Activated CD8-positive, alpha-beta memory T cell treated with anti-CD3 and anti-CD28 coated beads for 4 hours (primary cell): ENCODE data around the gene P2RX5.

Experiments used
- DNase-seq, 2 donors: peaks; one replicate each; pipeline ENCODE4 v3.0.0-alpha.2; 2020; ENCODE audit warnings: low read depth in 2 of 2

P2RX5 gene

GRCh38 chr17:3681565-3681964, 14.4 kb downstream of the P2RX5 start:
- DNase-seq, result no peak

DNA sequence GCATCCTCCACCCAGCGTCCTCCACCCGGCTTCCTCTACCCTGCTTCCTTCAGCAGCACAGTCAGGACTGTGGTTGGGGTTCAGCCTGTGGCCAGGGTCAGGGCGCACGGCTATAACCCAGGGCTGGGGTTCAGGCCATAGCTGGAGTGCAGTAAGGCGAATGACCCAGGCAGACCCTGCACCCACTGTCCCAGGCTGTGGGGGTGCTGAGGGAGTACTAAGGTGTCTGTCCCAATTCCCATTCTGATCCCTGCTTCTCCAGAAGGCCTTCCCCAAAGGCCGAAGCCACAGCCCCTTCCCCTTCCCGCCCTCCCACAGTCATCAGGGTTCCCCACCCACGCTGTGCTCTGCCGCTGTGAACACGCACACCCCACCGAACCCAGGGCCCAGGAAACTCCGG, 14.9 kb downstream of the P2RX5 start:
- DNase-seq, result no peak

DNA sequence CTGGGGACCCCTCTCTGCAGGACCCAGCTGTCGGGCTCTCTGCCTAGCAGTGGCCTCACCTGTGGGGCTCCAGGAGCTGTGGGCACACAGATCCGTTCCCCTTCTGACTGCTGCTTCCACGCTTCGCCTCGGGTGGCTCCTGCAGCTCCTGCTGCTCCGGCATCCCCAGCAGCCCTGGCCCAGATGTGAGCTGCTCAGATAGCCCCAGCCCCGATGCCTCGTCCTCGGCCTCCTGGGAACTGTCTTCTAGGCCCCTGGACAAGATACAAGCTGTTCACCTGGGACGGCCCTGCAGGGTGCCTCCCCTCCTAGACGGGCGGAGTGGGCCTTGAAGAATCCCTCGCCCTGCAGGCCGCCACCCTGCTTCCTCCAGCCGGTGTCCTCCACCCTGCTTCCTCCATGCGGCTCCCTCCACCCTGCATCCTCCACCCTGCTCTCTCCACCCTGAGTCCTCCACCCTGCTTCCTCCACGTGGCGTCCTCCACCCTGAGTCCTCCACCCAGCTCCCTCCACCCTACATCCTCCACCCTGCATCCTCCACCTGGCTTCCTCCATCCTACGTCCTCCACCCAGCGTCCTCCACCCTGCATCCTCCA, 16.3 kb downstream of the P2RX5 start:
- DNase-seq, result no peak

DNA sequence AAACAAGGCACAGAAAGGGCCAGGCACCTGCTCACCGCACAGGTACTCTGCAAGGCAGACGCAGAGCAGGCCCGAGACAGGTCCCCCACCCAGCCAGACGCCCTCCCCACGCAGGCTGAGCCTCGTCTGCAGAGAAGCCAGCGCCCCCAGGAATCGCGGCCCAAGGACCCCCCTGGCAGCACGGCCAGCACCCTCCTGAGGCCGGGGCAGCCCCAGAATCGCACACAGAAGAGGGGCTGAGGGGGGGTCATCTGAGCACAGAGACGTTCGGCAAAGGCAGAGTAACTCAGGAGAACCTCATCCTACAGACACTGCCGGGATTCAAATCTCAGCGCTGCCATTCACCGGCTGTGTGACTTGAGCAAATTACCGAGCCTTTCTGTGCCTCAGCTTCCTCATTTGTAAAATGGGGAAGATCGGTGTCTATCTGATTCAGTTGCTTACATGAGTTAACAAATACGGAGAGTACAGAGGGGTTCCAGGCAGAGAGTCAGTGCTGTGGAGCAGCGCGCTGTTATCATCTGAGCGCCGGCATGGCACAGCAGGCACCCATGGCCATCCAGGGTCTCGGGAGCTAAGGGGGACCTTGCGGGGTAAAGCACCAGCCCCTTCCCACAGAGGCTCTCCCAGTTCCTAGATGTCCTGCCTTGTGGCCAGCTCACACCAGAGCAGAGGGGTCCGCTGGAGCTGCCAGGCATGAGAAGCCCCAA, 17.0 kb downstream of the P2RX5 start:
- DNase-seq, result no peak

DNA sequence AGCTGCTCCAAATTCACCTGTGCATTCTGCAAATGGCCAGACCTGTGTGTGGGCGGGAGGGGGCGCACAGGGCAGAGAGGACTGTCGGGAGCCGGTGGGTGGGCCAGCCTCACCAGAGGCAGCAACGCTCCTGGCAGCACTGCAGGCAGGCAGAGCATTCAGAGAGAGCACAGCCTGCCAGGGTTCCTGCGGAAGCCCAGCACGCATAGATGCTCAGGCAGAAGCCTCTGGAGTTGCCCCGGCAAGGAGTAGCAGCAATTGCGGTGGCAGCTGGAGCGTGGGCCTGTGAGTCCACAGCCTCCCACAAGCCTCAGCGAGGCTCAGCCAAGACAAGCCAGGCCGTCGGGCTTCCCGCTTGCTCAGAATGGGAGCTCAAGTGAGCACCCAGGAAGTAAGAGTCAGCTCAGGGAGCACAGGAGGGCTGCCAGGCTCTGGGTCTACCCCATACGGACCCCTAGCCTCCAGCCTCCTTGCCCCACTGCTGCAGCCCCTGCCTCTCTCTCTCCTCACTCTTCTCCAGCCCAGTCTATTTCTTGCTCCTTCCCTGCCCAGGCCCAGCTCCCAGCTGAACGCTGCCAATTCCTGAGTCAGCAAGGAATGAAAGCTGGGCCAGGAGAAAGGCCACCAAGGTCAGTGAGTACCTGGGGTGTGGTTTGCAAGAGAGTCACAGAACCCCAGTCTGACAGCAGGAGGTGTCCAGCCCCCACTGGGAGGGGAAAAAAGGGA, 17.7 kb downstream of the P2RX5 start:
- no peak for DNase-seq

DNA sequence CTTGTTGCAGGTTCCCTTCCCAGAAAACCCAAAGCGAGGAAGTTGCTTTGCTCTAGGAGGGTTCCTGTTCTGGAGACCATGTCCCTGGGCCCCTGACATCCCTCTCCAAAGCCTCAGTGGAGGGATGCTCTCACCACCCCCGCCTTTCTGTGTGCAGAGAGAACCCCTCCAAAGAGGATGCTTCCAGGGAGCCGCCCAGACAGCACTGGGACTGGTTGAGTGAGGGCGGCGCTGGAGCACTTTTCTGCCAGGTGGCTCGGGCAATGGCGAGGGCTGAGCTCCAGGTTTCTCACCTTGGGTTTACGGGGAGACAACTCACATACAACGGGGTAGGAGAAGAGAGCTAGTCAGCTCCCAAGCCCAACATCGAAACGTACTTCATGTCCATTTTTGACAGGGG, 20.1 kb downstream of the P2RX5 start:
- DNase-seq, result no peak

- no peak for DNase-seq
Measured at GRCh38 chr17:3672571-3672970, 23.4 kb downstream of the P2RX5 start.

DNA sequence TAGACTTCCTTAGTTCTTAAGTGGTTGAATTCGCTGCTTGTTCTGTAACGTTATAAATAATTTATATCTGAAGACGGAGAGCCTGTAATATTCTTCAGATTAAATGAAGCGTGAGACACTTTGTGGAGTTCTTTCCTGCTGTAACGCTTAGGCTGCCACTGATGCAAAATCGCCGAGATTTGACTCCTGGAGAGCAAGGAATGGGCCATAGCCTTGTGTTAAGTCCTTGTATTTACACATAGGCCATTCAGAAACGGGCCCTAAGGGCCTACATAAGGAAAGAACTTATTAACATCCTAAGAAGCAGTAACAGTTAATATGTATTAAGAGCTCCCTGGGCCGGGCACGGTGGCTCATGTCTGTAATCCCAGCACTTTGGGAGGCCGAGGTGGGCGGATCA, 26.4 kb downstream of the P2RX5 start:
- no peak for DNase-seq

- no peak for DNase-seq
Measured at GRCh38 chr17:3669085-3669347, 26.9 kb downstream of the P2RX5 start.

- peak; percentile 96 to 98 for DNase-seq
Measured at GRCh38 chr17:3668279-3669084, 27.5 kb downstream of the P2RX5 start, which contains the start of the genes EMC6 and TAX1BP3. EMC6 (plus strand) TSS chr17:3668812; CDS start chr17:3669147, 335 bp downstream. TAX1BP3 (minus strand) TSS chr17:3668578; CDS start chr17:3668526, 52 bp downstream.

- DNase-seq, result no peak
Measured at GRCh38 chr17:3667366-3668278, 28.3 kb downstream of the P2RX5 start.

DNA sequence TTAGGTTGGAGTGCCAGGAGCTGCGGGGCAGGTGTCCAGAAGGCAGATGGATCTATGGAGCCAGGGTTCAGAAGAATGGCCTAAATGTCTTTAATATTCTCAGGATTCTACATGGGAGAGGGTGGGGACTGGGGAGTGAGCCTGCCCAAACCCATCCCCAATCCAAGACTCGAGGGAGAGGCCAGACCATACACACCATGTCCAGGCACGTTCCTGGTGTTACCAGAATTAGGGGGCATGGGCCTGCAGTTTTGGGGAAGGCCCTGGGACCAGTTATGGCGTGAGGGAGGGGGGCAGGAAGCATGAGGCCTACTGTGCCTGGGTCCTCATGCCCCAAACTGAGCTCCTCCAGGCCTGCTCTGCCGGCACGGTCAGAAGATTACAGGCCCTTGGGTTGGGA, 29.4 kb downstream of the P2RX5 start:
- no peak for DNase-seq

DNA sequence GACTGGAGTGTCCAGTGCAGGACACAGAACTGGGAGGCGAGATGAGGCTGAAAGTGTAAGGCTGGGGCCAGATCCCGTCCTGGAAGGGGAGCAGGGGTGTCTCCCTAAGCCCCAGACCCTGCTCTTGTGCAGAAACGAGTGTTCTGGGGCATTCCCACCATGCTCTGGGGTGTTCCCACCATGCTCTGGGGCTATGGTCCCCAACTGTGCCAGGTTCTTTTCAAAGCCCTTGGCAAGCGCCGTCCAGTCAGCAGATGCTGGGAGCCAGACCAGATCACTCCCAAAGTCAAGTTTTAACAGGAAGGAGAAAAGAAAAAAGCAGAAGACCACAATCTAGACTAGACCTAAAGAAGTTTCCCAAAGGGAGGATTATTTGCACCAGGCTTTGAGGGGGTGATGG, 30.1 kb downstream of the P2RX5 start:
- DNase-seq, result no peak

GRCh38 chr17:3663102-3664011, 32.6 kb downstream of the P2RX5 start:
- DNase-seq, result no peak

- no peak for DNase-seq
Measured at GRCh38 chr17:3660311-3660891, 35.6 kb downstream of the P2RX5 start.

- DNase-seq, result no peak
Measured at GRCh38 chr17:3659541-3660111, 36.3 kb downstream of the P2RX5 start.

GRCh38 chr17:3658784-3659449, 37.0 kb downstream of the P2RX5 start:
- no peak for DNase-seq

DNA sequence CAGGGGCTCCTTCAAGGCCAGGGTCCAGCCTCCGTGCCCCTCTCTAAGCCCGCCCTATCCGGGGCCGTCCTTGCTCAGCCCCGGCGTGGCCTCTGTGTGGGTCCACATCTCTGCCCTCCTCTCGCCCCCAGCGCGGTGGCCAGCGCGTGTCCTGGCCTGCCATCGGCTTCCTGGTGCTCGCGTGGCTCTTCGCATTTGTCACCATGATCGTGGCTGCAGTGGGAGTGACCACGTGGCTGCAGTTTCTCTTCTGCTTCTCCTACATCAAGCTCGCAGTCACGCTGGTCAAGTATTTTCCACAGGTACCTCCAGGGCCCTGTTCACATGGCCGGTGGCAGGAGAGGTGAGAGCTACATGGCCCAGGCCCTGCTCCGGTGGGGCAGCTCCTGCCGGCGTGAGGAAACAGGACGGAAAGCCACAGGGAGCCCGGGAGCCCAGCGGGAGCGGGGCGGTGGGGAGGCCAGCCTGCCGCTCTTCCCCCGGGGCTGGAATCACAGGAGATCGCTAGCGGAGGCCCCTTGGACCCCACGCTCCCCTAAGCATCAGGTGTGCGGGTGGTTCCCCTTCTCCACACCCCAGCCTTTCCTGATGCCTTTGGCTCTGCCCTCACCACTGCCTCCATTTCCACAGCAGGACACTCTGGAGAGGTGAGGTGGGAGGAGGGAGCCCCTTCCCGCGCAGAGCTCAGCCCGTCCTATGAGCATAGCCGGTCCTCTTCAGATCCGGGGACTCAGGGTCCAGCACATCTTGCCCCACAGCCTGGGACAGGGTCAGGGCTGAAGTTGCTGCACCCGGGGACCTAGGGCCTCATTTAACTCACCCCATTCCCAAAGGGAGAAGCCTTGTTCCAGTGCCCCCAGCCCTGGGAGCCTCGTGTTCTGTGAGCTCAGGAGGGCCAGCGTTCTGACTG, 37.8 kb downstream of the P2RX5 start:
- no peak for DNase-seq
